Astrocyte of the spinal cord (primary cell): ENCODE data around the gene ST6GALNAC3.
"Not testable (repeated sequence)": the region's sequence is repeated elsewhere in the genome, so short reads cannot be mapped to it uniquely, and the experiment has no call there.

Experiments used
- DNase-seq: peaks from one replicate; pipeline ENCODE4 v3.0.0; 2011; ENCODE audit warnings: low read depth, low spot score
- H3K4me3 ChIP-seq: 2 replicates; pipeline ENCODE4 v1.5.1; 2011; ENCODE audit warnings: low read depth, mild to moderate bottlenecking, low read length, moderate library complexity
- in situ Hi-C: cut with HindIII; loops from 2 replicates; pipeline ENCODE4 v1.10.0; 2017; ENCODE audit warnings: low sequenced_read_pairs
- TF ChIP-seq, protein P1 (sequence below): IDR thresholded peaks from 2 replicates; pipeline ENCODE4 v1.5.1; 2012; ENCODE audit warnings: low read depth, mild to moderate bottlenecking, low read length, inconsistent platforms

Gene ST6GALNAC3

DNA sequence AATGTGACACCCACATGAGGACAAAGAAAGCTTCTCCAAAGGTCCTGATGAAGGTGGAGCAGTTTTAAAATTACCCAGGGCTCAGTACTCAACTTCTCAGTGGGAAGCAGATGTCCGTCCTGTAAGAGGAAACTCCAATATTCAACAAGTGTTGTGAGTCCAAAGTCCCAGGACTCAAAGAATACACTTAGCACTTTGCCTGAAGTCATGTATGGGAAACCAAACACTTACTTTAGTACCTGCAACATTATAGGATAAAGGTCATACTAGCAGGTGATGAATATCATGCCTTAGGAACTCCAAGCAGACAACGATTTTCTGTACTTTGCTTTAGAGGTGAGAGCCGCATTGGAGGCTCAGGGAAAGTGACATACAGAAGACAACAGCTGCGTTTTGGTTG, 37.2 kb upstream of the ST6GALNAC3 start:
- DNase-seq, result no peak
- in situ Hi-C loops, result no loop called here
- H3K4me3 ChIP-seq, result no peak overlapping the region
- TF ChIP-seq, protein P1, sequence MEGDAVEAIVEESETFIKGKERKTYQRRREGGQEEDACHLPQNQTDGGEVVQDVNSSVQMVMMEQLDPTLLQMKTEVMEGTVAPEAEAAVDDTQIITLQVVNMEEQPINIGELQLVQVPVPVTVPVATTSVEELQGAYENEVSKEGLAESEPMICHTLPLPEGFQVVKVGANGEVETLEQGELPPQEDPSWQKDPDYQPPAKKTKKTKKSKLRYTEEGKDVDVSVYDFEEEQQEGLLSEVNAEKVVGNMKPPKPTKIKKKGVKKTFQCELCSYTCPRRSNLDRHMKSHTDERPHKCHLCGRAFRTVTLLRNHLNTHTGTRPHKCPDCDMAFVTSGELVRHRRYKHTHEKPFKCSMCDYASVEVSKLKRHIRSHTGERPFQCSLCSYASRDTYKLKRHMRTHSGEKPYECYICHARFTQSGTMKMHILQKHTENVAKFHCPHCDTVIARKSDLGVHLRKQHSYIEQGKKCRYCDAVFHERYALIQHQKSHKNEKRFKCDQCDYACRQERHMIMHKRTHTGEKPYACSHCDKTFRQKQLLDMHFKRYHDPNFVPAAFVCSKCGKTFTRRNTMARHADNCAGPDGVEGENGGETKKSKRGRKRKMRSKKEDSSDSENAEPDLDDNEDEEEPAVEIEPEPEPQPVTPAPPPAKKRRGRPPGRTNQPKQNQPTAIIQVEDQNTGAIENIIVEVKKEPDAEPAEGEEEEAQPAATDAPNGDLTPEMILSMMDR, result no peak

DNA sequence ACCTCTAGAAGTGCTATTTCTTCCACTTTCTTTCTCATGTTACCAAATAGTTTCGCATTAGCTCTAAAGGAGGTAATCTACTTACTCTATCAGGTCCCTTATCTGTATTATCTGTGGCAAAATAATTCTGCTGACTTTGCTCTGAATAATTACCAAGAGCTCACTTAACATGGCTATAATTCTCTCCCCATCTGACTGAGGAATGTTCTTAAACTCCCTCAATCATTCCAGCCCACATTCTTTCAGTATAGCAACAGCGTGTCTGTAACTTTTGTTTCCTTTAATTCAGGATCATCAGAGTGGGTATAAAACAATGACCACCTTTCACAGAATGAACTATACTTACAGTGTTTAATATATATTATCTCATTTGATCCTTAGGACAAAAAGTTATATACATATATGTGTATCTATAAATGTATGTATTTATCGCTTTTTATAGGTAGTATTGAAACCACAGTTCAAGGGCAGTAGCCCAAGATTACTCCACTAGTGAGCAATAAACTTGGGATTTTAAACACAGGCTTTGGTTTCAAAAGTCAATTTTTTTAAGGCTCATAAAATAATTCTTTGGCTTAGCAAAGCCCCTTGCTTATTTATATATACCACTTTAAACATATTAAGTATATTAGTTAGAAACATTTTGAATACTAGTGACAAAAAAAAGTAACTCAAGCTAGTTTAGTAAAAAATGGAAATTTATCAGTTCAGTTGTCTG, 36.1 kb upstream of the ST6GALNAC3 start:
- in situ Hi-C loops, result no loop called here
- peak; percentile 22 for DNase-seq
- TF ChIP-seq, protein P1, result no peak
- H3K4me3 ChIP-seq, result no peak overlapping the region

DNA sequence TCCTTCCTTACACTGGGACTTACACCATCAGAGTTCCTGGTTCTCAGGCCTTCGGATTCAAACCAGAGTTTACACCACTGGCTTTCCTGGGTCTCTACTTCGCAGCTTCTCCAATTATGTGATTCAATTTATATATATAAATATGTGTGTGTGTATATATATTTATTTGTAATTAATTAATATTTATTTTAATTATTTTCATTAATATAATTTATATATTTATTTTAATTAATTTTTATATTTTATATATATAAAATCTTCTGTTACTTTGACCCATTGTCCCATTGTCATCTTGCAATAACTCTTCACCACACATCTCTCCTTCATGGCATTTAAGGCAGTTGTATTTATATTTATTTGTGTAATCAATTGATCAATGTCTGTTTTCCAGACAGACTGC, 28.4 kb upstream of the ST6GALNAC3 start:
- TF ChIP-seq, protein P1, result no peak
- in situ Hi-C loops, result no loop called here
- no peak for DNase-seq
- no peak overlapping the region for H3K4me3 ChIP-seq

- no peak for DNase-seq
- no peak overlapping the region for H3K4me3 ChIP-seq
- in situ Hi-C loops, result no loop called here
- TF ChIP-seq, protein P1, result no peak
These were observed 26.3 kb upstream of the ST6GALNAC3 start for GRCh38 chr1:76048219-76048618.

DNA sequence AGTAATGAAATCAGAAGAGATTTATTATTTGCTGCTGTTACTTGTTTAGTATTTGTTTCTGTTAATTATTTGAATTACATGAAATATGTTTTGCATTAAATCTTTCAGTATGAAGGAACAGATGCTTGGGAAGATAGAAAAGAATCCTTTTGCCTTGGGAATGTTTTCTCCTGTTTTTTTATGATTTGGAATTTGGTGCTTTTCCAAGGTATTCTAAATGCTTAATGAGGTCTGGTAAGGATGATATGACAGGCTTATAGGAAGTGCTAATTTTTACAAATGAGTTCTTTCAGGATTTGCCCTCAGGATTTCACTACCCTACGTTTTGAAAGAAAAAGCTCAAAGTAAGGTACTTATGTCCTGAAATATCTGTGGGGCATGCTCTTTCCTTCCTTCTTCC, 25.6 kb upstream of the ST6GALNAC3 start:
- TF ChIP-seq, protein P1, result no peak
- no peak for DNase-seq
- no peak overlapping the region for H3K4me3 ChIP-seq
- in situ Hi-C loops, result no loop called here

DNA sequence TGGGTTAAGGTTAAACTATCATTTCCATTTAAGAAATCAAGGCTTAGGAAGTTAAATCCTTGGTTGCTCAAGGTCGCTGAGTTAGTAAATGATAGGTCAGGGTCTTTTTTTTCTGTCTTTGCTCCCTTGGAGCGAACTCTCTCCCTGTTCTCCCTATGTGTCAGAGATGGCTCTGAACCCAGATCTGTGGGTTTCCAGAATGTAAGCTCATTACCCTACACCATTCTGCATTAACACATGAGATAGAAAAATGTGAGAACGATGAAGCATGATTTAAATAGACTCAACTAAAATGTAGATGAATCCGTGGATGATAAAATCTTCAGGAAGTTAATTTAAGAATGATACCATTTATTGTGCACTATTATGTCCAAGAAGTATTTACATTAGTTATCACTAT, 25.0 kb upstream of the ST6GALNAC3 start:
- in situ Hi-C loops, result no loop called here
- TF ChIP-seq, protein P1, result no peak

DNA sequence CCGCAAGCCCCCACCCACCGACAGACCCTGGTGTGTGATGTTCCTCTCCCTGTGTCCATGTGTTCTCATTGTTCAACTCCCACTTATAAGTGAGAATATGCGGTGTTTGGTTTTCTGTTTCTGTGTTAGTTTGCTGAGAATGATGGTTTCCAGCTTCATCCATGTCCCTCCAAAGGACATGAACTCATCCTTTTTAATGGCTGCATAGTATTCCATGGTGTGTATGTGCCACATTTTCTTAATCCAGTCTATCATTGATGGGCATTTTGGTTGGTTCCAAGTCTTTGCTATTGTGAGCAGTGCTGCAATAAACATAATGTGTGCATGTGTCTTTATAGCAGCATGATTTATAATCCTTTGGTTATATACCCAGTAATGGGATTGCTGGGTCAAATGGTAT, 24.5 kb upstream of the ST6GALNAC3 start:
- in situ Hi-C loops, DNase-seq, H3K4me3 ChIP-seq: not testable (repeated sequence)

More for the DNA sequence above, 25.0 kb upstream of the ST6GALNAC3 start:
- H3K4me3 ChIP-seq, result no peak overlapping the region
- no peak for DNase-seq
